ENCODE results near the gene NDUFAF8. TPM values are rescaled to one million over a fixed set of nuclear protein-coding genes. Genes with fewer than 3 reads are reported as not detected.

NDUFAF8 gene
- total RNA-seq, 1 donor from 2014 or later, result 73.6 TPM

DNA sequence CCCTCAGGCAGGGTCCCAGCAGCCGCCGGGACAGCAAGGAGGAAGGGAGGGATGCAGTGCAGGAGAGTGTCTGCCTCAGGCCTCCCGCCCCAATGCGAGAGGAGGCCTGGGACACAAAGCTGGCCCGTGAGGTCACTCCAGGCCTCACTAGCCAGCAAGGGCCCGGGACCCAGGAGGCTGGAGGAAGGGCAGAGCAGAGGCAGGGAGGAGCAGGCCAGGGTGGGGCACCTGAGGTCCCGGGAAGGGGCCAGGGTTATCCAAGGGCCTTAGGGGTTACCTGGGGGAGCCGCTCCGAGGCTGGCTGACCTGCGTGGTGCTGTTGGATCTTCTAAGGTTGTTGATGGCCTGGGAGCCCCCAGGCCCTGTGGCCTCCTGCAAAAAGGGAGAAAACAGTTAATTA, 30.5 kb upstream of the NDUFAF8 start:
- Mint-ChIP-seq H3K4me3 (no peak overlapping the region), H3K9me3 (no peaks in the 10 kb centered on the region), H3K27ac (no peak overlapping the region), H3K4me1 (peaks cover 3% of the 10 kb centered on the region), H3K36me3 (ENCODE audit: low read depth) (no peaks in the 10 kb centered on the region), H3K27me3 (no peaks in the 10 kb centered on the region)
- no peak for DNase-seq
- intact Hi-C loops (cut with micrococcal nuclease), result no loop called here

- Mint-ChIP-seq H3K27ac (no peak overlapping the region), H3K4me1 (peaks cover 3% of the 10 kb centered on the region), H3K27me3 (no peaks in the 10 kb centered on the region), H3K9me3 (no peaks in the 10 kb centered on the region), H3K4me3 (no peak overlapping the region), H3K36me3 (ENCODE audit: low read depth) (no peaks in the 10 kb centered on the region)
- no peak for DNase-seq
- intact Hi-C loops (cut with micrococcal nuclease), result no loop called here
Measured at GRCh38 chr17:81209141-81209540, 30.0 kb upstream of the NDUFAF8 start.

DNA sequence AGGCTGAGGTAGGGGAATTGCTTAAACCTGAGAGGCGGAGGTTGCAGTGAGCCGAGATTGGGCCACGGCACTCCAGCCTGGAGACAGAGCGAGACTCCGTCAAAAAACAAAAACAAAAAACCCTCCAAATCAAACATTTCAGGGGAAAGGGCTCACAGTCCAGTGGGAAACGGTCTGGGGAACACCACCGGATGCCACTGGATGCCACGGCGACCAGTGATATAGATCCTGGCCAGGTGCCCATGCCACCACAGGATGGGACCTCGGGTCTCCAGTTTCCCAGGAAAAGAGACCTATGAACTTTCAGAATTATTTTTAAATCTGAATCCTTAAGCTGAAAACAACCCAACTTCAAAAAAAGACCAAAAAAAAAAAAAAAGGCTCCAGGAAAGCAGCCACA, 28.7 kb upstream of the NDUFAF8 start:
- no peaks in the 10 kb centered on the region for H3K36me3 Mint-ChIP-seq (ENCODE audit: low read depth)
- H3K4me3 Mint-ChIP-seq, result no peak overlapping the region
- no peak for DNase-seq
- H3K9me3 Mint-ChIP-seq, result no peaks in the 10 kb centered on the region
- H3K27ac Mint-ChIP-seq, result no peak overlapping the region
- H3K4me1 Mint-ChIP-seq, result peaks cover 3% of the 10 kb centered on the region
- no peaks in the 10 kb centered on the region for H3K27me3 Mint-ChIP-seq
- intact Hi-C loops (cut with micrococcal nuclease), result no loop called here

GRCh38 chr17:81210868-81211267, 28.2 kb upstream of the NDUFAF8 start:
- Mint-ChIP-seq H3K27me3 (no peaks in the 10 kb centered on the region), H3K36me3 (ENCODE audit: low read depth) (no peaks in the 10 kb centered on the region), H3K27ac (no peak overlapping the region), H3K9me3 (no peaks in the 10 kb centered on the region), H3K4me1 (peaks cover 3% of the 10 kb centered on the region), H3K4me3 (no peak overlapping the region)
- DNase-seq, result no peak
- intact Hi-C loops (cut with micrococcal nuclease), result no loop called here

DNA sequence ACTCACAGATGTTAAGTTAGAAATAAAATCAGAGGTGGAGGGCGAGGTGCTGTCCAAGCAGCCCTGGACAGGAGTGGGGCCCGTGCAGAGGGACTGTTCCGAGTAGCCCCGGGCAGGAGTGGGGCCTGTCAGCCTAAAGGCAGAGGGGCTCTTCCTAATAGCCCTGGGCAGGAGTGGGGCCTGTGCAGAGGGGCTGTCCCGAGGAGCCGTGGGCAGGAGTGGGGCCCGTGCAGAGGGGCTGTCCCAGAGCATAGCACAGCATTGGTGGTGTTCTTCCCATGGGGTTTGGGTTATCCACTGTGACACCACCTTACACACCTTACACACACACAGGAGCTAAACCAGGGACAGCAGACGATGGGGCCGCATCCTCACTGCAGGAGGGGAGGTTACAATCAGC, 26.8 kb upstream of the NDUFAF8 start:
- Mint-ChIP-seq H3K9me3 (no peaks in the 10 kb centered on the region), H3K4me3 (no peak overlapping the region), H3K4me1 (peaks cover 3% of the 10 kb centered on the region), H3K36me3 (ENCODE audit: low read depth) (no peaks in the 10 kb centered on the region), H3K27me3 (no peaks in the 10 kb centered on the region), H3K27ac (no peak overlapping the region)
- intact Hi-C loops (cut with micrococcal nuclease), result no loop called here
- DNase-seq, result no peak

DNA sequence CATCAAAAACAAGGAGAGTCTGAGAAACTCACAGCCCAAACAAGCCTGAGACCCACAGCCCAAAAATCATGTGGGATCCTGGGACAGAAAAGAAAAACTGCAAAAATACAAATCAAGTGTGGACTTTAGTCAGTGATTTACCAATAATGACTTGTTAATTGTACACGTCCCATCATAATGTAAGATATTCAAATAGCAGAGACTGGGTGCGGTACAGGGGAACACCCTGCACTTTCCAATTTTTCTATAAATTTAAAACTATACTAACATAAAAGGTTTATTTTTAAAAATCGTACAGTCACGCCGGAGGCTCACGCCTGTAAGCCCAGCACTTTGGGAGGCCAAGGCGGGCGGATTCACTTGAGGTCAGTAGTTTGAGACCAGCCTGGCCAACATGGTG, 25.1 kb upstream of the NDUFAF8 start:
- Mint-ChIP-seq H3K4me3 (no peak overlapping the region), H3K36me3 (ENCODE audit: low read depth) (no peaks in the 10 kb centered on the region), H3K27ac (no peak overlapping the region), H3K4me1 (no peaks in the 10 kb centered on the region), H3K9me3 (no peaks in the 10 kb centered on the region), H3K27me3 (no peaks in the 10 kb centered on the region)
- DNase-seq, result no peak
- intact Hi-C loops (cut with micrococcal nuclease), result no loop called here

- Mint-ChIP-seq H3K9me3 (no peaks in the 10 kb centered on the region), H3K36me3 (ENCODE audit: low read depth) (no peaks in the 10 kb centered on the region), H3K4me1 (peaks cover 5% of the 10 kb centered on the region), H3K27ac (no peak overlapping the region), H3K27me3 (no peaks in the 10 kb centered on the region), H3K4me3 (no peak overlapping the region)
- intact Hi-C loops (cut with micrococcal nuclease), result no loop called here
- DNase-seq, result no peak
Measured at GRCh38 chr17:81217491-81217890, 21.6 kb upstream of the NDUFAF8 start.

DNA sequence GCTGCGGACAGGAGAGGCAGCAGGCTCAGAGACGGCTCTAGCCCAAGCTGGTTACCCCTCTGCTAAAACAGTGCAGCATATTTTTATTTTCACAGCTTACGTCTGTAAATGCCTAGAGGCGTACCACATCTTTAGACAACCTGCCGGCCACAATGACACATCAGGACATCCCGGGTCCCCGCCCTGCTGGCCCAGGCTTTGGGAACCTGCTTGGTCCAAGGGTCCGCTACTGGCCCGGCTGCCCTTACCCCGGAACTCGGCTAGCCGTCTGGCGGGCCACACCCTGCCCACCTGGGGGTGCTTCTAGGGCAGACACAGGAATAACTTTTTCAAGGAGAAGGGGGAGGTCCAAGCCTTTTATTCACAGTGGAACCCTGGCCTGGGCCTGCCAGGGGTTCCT, 20.7 kb upstream of the NDUFAF8 start:
- H3K9me3 Mint-ChIP-seq, result no peaks in the 10 kb centered on the region
- H3K4me3 Mint-ChIP-seq, result no peak overlapping the region
- no peak overlapping the region for H3K27ac Mint-ChIP-seq
- no peak for DNase-seq
- H3K4me1 Mint-ChIP-seq, result peaks cover 7% of the 10 kb centered on the region
- intact Hi-C loops (cut with micrococcal nuclease), result no loop called here
- H3K27me3 Mint-ChIP-seq, result no peaks in the 10 kb centered on the region
- no peaks in the 10 kb centered on the region for H3K36me3 Mint-ChIP-seq (ENCODE audit: low read depth)

GRCh38 chr17:81218991-81219390, 20.1 kb upstream of the NDUFAF8 start:
- Mint-ChIP-seq H3K27me3 (peaks cover 2% of the 10 kb centered on the region), H3K27ac (no peak overlapping the region), H3K36me3 (ENCODE audit: low read depth) (no peaks in the 10 kb centered on the region), H3K4me1 (peaks cover 11% of the 10 kb centered on the region), H3K9me3 (no peaks in the 10 kb centered on the region), H3K4me3 (no peak overlapping the region)
- intact Hi-C loops (cut with micrococcal nuclease), result no loop called here
- no peak for DNase-seq

GRCh38 chr17:81219476-81220180, 19.5 kb upstream of the NDUFAF8 start:
- Mint-ChIP-seq H3K4me3 (no peak overlapping the region), H3K4me1 (peaks cover 11% of the 10 kb centered on the region), H3K9me3 (no peaks in the 10 kb centered on the region), H3K27ac (no peak overlapping the region), H3K36me3 (ENCODE audit: low read depth) (no peaks in the 10 kb centered on the region), H3K27me3 (peaks cover 2% of the 10 kb centered on the region)
- DNase-seq, result no peak
- intact Hi-C loops (cut with micrococcal nuclease), result no loop called here

DNA sequence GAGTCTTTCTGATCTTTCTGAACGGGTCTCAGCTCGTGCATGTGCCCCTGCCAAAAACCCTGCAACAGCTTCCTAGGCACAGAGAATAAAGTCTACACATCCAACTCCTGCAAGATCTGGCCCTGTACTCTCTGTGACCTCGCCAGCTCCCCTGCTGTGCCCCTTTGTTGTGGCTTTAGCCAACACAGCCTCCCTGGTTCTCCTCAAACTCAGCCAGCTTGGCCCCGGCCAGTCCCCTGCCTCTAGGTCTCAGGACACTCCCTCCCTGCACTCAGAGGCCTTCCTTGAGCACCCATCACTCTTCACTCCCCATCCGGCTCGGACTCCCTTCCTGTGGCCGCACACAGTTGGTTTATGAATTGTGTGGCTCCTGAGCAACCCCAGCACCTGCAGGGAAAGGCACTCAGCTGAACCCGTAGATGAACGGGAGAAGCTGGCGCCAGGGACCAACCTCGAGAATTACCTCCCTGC, 17.7 kb upstream of the NDUFAF8 start:
- no peak for DNase-seq
- Mint-ChIP-seq H3K36me3 (ENCODE audit: low read depth) (peaks cover 2% of the 10 kb centered on the region), H3K27ac (no peak overlapping the region), H3K4me1 (peaks cover 11% of the 10 kb centered on the region), H3K4me3 (peak overlapping the region; percentile 85), H3K9me3 (no peaks in the 10 kb centered on the region), H3K27me3 (peaks cover 2% of the 10 kb centered on the region)
- intact Hi-C loops (cut with micrococcal nuclease), result no loop called here

GRCh38 chr17:81221842-81222619, 17.1 kb upstream of the NDUFAF8 start:
- intact Hi-C loops (cut with micrococcal nuclease), result no loop called here
- no peak overlapping the region for H3K27ac Mint-ChIP-seq
- peak overlapping the region; percentile 85 for H3K4me3 Mint-ChIP-seq
- peaks cover 11% of the 10 kb centered on the region for H3K4me1 Mint-ChIP-seq
- H3K36me3 Mint-ChIP-seq (ENCODE audit: low read depth), result peaks cover 2% of the 10 kb centered on the region
- H3K9me3 Mint-ChIP-seq, result no peaks in the 10 kb centered on the region
- DNase-seq, result no peak
- peaks cover 2% of the 10 kb centered on the region for H3K27me3 Mint-ChIP-seq

- Mint-ChIP-seq H3K27me3 (peaks cover 2% of the 10 kb centered on the region), H3K27ac (no peak overlapping the region), H3K9me3 (no peaks in the 10 kb centered on the region), H3K4me1 (peaks cover 12% of the 10 kb centered on the region), H3K36me3 (ENCODE audit: low read depth) (peaks cover 3% of the 10 kb centered on the region), H3K4me3 (peak overlapping the region; percentile 85)
- DNase-seq, result no peak
- intact Hi-C loops (cut with micrococcal nuclease), result no loop called here
Measured at GRCh38 chr17:81222620-81222905, 16.6 kb upstream of the NDUFAF8 start.

DNA sequence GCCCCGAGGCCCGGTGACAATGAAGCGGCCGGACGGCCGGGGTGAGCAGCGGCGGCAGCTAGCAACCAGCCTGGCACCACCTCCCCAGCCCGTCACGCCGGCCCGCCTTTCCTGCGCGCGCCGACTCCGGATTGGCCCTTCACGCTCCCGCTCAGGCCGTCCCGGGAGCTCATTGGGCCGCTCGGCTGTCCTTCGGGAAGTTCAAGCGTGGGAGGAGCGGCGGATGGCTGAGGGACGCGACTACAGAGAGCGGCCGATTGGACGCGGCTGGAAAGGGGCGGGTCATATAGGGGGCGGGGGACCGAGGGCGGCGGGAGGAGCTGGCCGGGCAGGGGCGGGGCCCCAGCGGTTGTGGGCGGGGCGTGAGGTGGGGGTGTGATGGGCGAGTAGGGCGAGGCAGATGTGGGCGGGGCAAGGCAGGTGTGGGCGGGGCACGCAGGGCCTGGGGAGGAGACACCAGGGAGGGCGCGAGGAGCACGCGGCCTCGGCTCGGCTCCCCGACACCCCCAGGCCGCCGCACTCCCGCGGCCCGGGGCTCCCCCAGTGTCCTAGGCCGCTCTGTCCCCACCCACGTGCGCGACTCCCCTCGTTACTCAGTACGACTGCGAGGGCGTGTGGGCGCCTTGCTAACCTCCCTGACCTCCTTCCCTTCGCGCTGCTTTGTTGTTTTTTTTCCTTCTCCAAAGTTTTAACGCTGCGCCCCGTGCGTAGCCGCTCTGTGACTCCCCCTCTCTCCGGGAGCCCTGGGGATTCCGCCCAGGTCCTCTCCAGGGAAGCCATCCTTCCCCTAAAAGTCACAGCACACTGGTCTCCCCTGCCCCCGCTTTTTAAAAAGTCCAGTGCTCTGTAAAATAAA, 16.0 kb upstream of the NDUFAF8 start, which contains the start of gene CEP131:
CEP131 (minus strand) TSS at position 60 of the 856 bp plus-strand sequence. CDS start 2,909 bp downstream, outside the sequence.
- peaks cover 16% of the 10 kb centered on the region for H3K4me1 Mint-ChIP-seq
- H3K27ac Mint-ChIP-seq, result peak within 1 kb of the TSS; percentile 92
- peaks cover 6% of the 10 kb centered on the region for H3K36me3 Mint-ChIP-seq (ENCODE audit: low read depth)
- intact Hi-C loops (cut with micrococcal nuclease), result loop anchor here (1.0 kb wide), 3 partner anchors 16 to 104 kb away; partner anchors contain the start of genes NDUFAF8, SLC38A10 and TEPSIN
- H3K27me3 Mint-ChIP-seq, result peaks cover 2% of the 10 kb centered on the region
- H3K9me3 Mint-ChIP-seq, result no peaks in the 10 kb centered on the region
- H3K4me3 Mint-ChIP-seq, result peak within 1 kb of the TSS; percentile 85
- peak; percentile 100 for DNase-seq
